ENCODE data around the gene CHKA. TPM values are rescaled to one million over a fixed set of nuclear protein-coding genes. Genes with fewer than 3 reads are reported as not detected.

Gene CHKA
- total and polyA plus RNA-seq, 2 experiments from 2014 or later: 37.1 to 94.4 TPM

DNA sequence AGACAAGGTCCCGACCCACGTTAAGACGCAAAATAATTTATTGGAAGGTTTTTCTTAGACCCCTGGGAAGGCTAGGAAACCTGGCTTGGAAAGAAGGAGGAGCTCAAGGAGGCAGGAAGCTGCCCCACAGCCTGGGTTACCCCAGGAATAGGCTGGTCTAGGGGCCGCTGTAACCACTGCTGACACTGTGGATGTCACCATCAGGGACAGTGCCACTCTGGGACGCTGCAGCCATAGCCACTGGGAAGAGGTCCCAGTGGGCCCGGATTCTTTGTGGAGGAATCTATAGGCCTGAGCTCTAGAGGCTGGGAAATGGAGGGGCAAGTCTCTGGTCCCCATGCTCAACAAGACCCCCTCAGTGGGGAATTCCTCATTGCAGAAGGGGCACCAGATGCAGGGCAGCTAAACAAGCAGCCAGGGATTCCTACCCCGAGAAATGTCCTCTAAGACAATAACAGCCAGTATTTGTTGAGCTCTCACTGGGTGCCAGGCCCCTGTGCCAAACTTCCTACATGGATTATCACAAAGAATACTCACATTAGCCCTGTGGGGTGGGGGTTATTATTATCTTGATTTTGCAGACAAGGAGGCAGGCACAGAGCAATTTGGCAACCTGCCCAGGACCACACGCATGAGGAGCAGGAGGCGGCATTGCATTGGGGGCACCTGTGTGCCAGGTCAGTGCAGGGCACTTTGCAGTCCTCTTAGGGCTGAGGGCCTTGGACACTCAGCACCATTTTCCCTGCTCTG lies 19.5 kb upstream of the CHKA start (continued):
- TF ChIP-seq REST (IDR thresholded peaks at IDR 0.05; ENCODE audit: unreplicated experiment): no peak
- no peak for TF ChIP-seq ZNF462 (CRISPR knock-in tag; IDR thresholded peaks at IDR 0.05)

- H3K4me3 ChIP-seq: no peak overlapping the region
- DNase-seq (ENCODE audit: low spot score): no peak
- Mint-ChIP-seq H3K27me3 (ENCODE audit: insufficient read depth, low read depth, poor library complexity) (peaks cover 2% of the 10 kb centered on the region), H3K4me3 (no peak overlapping the region), H3K9me3 (peaks cover 31% of the 10 kb centered on the region), H3K4me1 (peaks cover 5% of the 10 kb centered on the region; the same call in 2 of the 3 replicates), H3K27ac (no peak overlapping the region), H3K36me3 (ENCODE audit: low read depth) (peaks cover 22% of the 10 kb centered on the region)
- no peak overlapping the region for H3K4me2 ChIP-seq
- no peaks in the 10 kb centered on the region for H3K27me3 ChIP-seq (ENCODE audit: insufficient read depth)
- no peaks in the 10 kb centered on the region for H3K9me2 ChIP-seq (ENCODE audit: insufficient read depth)
- peak overlapping the region; percentile 87 for H2AFZ ChIP-seq
- H3K4me1 ChIP-seq (ENCODE audit: insufficient read depth): no peaks in the 10 kb centered on the region
- no peaks in the 10 kb centered on the region for H4K20me1 ChIP-seq (replicated peaks; ENCODE audit: insufficient read depth)
- H3K79me2 ChIP-seq (replicated peaks; ENCODE audit: insufficient read depth): no peaks in the 10 kb centered on the region
- ATAC-seq: no peak
- TF ChIP-seq ETS1 (IDR thresholded peaks at IDR 0.05) (no peak), CTCF (conservative IDR thresholded peaks at IDR 0.05; ENCODE audit: low read depth in 2 of 2) (no peak)
- no peaks in the 10 kb centered on the region for H3F3A ChIP-seq (replicated peaks; ENCODE audit: low read depth)
- no peak overlapping the region for H3K27ac ChIP-seq (ENCODE audit: low read depth)
- peaks cover 10% of the 10 kb centered on the region for H3K36me3 ChIP-seq (ENCODE audit: insufficient read depth)
Measured at GRCh38 chr11:68138237-68138636, 17.0 kb upstream of the CHKA start.
